BLaER1 treated with 17β-estradiol and CSF1 and Interleukin-3, amounts not matched to agents 10 nM and 100 nM (cell line): ENCODE results near the gene ZFP36L1.
A peak's percentile ranks its signal among the peaks of the same experiment; 100 is the strongest.

Experiments
- H3K27ac ChIP-seq, 11 experiments: shearing (Covaris generic); formaldehyde crosslinking; 2 replicates each; pipeline ENCODE4 v1.8.1; 2022
- H3K27me3 ChIP-seq, 11 experiments: shearing (Covaris generic); formaldehyde crosslinking; 2 replicates each; pipeline ENCODE4 v1.8.1; 2022
- H3K36me3 ChIP-seq, 11 experiments: shearing (Covaris generic); formaldehyde crosslinking; 2 replicates each; pipeline ENCODE4 v1.8.1; 2022
- H3K4me1 ChIP-seq, 10 experiments: shearing (Covaris generic); formaldehyde crosslinking; 2 replicates each; pipeline ENCODE4 v1.8.1; 2022
- H3K4me2 ChIP-seq, 11 experiments: shearing (Covaris generic); formaldehyde crosslinking; 2 replicates each; pipeline ENCODE4 v1.8.1; 2022
- H3K4me3 ChIP-seq, 10 experiments: shearing (Covaris generic); formaldehyde crosslinking; 2 replicates each; pipeline ENCODE4 v1.8.1; 2022
- H3K9ac ChIP-seq, 11 experiments: shearing (Covaris generic); formaldehyde crosslinking; 2 replicates each; pipeline ENCODE4 v1.8.1; 2022
- H3K9me3 ChIP-seq, 11 experiments: shearing (Covaris generic); formaldehyde crosslinking; replicated peaks in 1 of 11; 2 replicates each; pipeline ENCODE4 v1.8.1; 2022
- H4K20me1 ChIP-seq, 11 experiments: shearing (Covaris generic); formaldehyde crosslinking; 2 replicates each; pipeline ENCODE4 v1.8.1; 2022
- Cebpa-rat ChIP-seq, 11 experiments: shearing (Covaris generic); IDR thresholded peaks; 2 replicates each; pipeline ENCODE4 v1.8.1; 2022

The ZFP36L1 gene

DNA sequence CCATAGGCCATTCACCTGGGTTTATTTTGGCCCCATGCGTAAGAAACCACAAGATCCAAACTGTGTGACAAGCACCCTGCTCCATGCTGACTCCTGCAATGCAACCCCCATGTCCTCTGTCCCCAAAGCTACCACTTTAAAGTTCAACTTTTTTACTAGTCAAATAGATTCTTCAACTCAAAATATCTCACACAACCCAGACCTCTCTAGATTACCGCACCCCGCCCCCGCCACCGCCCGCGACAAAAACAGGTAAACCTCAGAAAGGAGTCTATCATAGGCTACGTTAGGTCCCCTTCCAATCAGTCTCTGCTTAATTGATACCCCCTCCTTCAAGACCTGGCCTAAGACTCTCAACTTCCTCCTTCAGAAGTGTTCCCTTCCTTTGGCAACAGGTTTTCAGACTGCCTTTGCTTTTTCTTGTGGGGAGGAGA lies 2.2 kb downstream of the ZFP36L1 start:
- Histone ChIP-seq H3K9me3 (peaks cover 7 to 26% (median 14%) of the 10 kb centered on the region in 11 experiments; a peak in 13 of 22 replicates), H3K36me3 (peaks cover 52 to 63% (median 57%) of the 10 kb centered on the region in 11 experiments), H3K4me1 (peaks cover 18 to 38% (median 33%) of the 10 kb centered on the region in 10 experiments), H3K27me3 (no peaks in the 10 kb centered on the region), H3K4me3 (peak overlapping the region; percentile 84 to 100 (median 96)), H3K4me2 (peak overlapping the region; percentile 80 to 93 (median 90)), H3K27ac (peak overlapping the region; percentile 96 to 100 (median 99)), H4K20me1 (peaks cover 38 to 70% (median 61%) of the 10 kb centered on the region in 11 experiments), H3K9ac (peak overlapping the region; percentile 96 to 100 (median 99))
- TF ChIP-seq Cebpa-rat (IDR thresholded peaks at IDR 0.05) = no peak

DNA sequence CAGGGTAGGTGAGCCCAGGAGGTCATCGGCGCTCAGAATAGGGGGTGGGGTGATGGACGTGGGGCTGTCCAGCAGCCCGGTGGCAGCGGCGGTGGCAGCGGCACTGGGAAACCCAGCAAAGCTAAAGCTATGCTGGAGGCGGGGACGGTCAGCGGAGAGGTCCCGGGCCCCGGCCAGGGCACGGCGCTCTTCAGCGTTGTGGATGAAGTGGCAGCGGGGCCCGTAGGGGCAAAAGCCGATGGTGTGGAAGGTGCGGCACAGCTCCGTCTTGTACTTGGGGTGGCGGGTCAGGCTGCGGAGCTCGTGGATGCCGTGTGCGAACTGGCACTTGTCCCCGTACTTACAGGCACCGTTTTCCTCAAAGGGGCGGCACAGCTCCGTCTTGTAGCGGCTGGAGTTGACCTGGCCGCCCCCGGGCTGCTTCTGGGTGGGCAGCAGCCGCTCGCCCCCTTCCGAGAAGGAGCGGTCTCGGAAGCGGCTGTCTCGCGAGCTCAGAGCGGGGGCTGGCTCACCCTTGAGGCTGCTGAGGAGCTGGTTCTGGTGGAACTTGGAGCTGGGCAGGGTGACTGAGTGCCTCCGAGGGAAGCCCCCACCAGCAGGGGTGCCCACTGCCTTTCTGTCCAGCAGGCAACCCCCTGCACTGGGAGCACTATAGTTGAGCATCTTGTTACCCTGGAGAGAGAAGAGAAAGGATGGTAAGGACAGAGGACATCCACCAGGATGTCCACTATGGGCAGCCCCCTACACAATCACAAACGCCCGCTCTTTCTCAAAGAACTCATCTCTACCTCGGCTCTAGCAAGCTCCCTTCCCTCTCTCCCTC lies 2.8 kb downstream of the ZFP36L1 start:
- Histone ChIP-seq H3K4me3 (peak overlapping the region; percentile 84 to 100 (median 96)), H3K27ac (peak overlapping the region; percentile 96 to 100 (median 99)), H3K27me3 (no peaks in the 10 kb centered on the region), H3K9me3 (peaks cover 7 to 26% (median 14%) of the 10 kb centered on the region in 11 experiments; a peak in 13 of 22 replicates), H3K4me2 (peak overlapping the region; percentile 80 to 93 (median 90)), H3K4me1 (peaks cover 25 to 45% (median 39%) of the 10 kb centered on the region in 10 experiments), H4K20me1 (peaks cover 38 to 73% (median 61%) of the 10 kb centered on the region in 11 experiments), H3K9ac (peak overlapping the region; percentile 96 to 100 (median 99)), H3K36me3 (peaks cover 52 to 63% (median 57%) of the 10 kb centered on the region in 11 experiments)
- no peak for TF ChIP-seq Cebpa-rat (IDR thresholded peaks at IDR 0.05)

DNA sequence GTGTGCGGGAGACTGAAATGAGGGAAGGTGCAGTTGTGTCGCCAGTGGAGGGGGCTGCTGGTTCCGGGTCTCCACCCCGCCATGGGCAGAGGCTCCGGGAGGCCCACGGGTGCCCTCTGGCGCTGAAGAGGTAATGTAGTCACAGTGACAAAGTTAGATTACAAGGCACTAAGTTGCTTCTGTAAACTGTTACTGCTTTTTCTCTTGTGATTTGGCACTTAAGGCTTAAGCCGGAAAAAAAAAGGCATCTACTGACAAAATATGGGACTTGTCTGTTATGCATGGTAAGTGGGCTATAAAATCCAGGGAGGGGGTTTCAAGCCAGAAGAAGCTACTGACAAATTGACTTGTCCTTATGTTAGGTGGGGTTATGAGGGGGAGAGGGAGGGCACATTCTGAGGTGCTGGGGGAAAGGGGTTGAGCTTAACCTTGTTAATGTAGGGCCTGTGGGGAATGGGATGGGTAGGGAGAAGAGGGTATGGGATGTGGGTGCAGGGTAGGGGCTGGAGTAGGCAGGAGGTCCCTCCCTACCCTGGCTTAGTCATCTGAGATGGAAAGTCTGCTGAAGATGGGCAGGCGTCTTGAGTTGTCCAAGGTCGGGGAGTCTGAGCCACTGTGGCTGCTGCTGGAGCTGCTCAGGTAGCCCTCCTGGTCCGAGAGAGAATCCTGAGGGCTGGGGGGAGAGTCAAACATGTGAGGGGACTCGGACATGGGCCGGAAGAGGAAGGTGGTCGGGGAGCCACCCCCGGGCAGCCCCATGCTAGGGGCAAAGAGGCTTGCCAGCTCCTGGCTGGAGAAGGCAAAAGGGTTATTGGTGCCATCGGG lies 3.7 kb downstream of the ZFP36L1 start:
- peaks cover 38 to 73% (median 61%) of the 10 kb centered on the region in 11 experiments for H4K20me1 ChIP-seq
- no peak for TF ChIP-seq Cebpa-rat (IDR thresholded peaks at IDR 0.05)
- H3K9ac ChIP-seq = peak overlapping the region; percentile 96 to 100 (median 99)
- peaks cover 52 to 63% (median 57%) of the 10 kb centered on the region in 11 experiments for H3K36me3 ChIP-seq
- H3K4me3 ChIP-seq = peak overlapping the region; percentile 84 to 100 (median 96)
- H3K4me2 ChIP-seq = peak overlapping the region; percentile 80 to 93 (median 90)
- no peaks in the 10 kb centered on the region for H3K27me3 ChIP-seq
- H3K9me3 ChIP-seq = peaks cover 7 to 26% (median 14%) of the 10 kb centered on the region in 11 experiments; a peak in 13 of 22 replicates
- H3K27ac ChIP-seq = peak overlapping the region; percentile 96 to 100 (median 99)
- peaks cover 33 to 46% (median 43%) of the 10 kb centered on the region in 10 experiments for H3K4me1 ChIP-seq

DNA sequence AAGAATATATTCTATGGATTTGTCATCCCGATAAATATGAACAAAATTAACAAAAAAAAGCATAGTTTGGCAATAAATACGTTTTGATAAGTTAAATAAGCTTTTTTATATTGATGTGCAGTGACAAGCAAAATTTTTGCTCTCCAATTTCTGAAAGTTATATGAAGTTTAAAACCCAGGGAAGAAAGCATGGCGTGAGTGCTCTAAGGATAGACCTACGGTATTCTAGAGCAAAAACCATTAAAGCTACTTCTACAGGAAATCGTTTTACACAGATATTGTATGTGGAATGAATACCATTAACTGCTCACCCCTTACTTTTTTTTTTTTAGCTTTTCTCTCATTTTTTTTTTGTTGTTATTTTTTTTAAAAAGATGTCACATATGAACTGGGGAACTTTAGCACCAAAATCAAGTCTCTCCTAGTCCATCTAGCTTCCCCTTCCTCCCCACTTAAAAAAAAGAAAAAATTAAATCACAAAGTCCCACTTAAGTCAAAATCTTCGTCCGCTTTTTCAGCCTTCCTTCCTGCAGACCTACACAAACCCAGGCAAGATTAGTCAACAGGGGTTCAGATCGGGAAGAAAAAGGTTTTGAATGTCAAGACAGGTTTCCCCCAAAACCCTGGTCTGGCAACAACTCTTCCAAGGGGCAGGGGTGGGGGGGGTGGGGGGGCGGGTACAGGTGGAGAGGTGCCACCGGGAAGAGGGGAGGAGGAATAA lies 4.4 kb downstream of the ZFP36L1 start:
- Histone ChIP-seq H3K36me3 (peaks cover 52 to 63% (median 57%) of the 10 kb centered on the region in 11 experiments), H3K4me1 (peaks cover 34 to 46% (median 43%) of the 10 kb centered on the region in 10 experiments), H3K9me3 (peaks cover 7 to 26% (median 14%) of the 10 kb centered on the region in 11 experiments; a peak in 13 of 22 replicates), H4K20me1 (peaks cover 38 to 73% (median 61%) of the 10 kb centered on the region in 11 experiments), H3K9ac (peak overlapping the region; percentile 96 to 100 (median 99)), H3K27me3 (no peaks in the 10 kb centered on the region), H3K27ac (peak overlapping the region; percentile 96 to 100 (median 99)), H3K4me3 (peak overlapping the region; percentile 84 to 100 (median 96)), H3K4me2 (peak overlapping the region; percentile 80 to 93 (median 90))
- TF ChIP-seq Cebpa-rat (IDR thresholded peaks at IDR 0.05) = no peak

DNA sequence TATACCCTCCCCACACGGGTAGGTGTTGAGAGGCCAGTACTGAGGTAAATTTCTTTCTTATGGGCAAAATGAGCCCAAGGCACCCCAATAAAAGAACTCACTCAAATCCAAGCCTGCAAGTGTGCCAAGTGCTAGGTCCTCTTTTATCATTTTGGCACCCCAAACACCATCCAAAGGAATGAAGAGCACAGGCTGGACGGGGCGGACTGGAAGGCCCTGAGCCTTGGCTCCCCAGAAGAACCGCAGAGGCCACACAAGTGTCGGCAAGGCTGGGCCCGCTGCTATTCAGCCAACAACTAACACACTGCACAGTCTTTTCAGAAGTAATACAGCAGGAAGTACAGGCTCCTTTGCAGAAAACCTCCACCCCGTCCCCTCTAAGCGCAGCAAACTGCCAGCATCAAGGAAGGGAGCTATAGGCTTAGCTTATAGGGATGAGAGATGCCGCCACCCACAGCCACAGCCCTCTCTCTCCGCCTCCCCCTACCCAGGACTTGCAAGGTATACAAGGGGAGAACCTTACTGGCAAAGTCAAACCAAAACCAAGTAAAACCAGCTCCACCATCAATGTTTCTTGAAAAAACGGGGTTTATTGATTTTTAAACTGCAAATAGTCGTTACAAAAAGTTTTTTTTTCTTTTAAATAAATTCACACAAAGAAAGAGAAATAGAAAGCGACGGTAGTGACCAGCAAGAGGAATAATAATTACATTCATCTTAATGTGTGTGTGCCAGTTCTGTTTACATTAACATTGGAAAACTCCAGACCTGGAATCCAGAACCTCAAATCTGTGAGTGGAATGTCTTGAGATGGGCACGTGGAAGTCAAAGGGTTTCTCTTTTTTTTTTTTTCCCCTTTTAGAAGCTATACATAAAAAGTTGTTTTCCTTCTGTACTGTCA lies 5.5 kb downstream of the ZFP36L1 start:
- H4K20me1 ChIP-seq = peaks cover 34 to 68% (median 56%) of the 10 kb centered on the region in 11 experiments
- H3K9me3 ChIP-seq = peaks cover 7 to 26% (median 14%) of the 10 kb centered on the region in 11 experiments; a peak in 13 of 22 replicates
- peaks cover 51 to 59% (median 55%) of the 10 kb centered on the region in 11 experiments for H3K36me3 ChIP-seq
- peak overlapping the region; percentile 7 to 100 (median 96); a peak in 18 of 20 replicates for H3K4me3 ChIP-seq
- peak overlapping the region; percentile 66 to 92 (median 84) for H3K4me2 ChIP-seq
- no peaks in the 10 kb centered on the region for H3K27me3 ChIP-seq
- peaks cover 45 to 55% (median 50%) of the 10 kb centered on the region in 10 experiments for H3K4me1 ChIP-seq
- peak overlapping the region; percentile 96 to 100 (median 99); a peak in 21 of 22 replicates for H3K27ac ChIP-seq
- no peak for TF ChIP-seq Cebpa-rat (IDR thresholded peaks at IDR 0.05)
- H3K9ac ChIP-seq = peak overlapping the region; percentile 59 to 100 (median 98)

DNA sequence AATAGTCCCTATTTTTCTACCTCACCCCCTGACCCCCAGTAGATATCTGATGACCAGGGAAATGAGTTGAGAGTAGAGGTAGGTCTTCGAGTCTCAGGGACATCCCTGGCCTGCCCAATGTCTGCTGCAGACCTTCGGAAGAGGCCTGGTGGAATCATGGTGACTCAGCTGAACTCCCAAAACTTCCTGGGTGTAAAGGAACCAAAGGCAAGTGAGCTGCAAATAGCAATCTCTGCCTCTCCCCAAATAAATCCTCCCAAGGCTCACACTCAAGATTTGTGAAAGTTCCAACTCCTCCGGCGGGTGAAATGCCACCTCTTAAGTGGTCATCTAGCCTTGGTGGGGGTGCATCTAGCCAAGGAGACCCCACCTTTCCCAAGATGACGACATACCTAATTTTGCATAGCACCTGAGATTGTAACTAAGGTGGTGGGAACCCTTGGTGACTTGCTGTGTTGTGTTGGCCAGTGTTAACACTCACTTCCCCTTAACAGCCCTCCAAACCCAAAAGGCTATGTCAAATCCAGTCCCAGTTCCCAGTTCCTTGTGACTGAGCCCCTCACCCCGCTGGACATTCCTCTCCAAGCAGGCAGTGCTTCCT lies 6.3 kb downstream of the ZFP36L1 start:
- Histone ChIP-seq H4K20me1 (peaks cover 26 to 60% (median 48%) of the 10 kb centered on the region in 11 experiments), H3K36me3 (peaks cover 44 to 51% (median 47%) of the 10 kb centered on the region in 11 experiments), H3K4me1 (peaks cover 52 to 63% (median 57%) of the 10 kb centered on the region in 10 experiments), H3K4me2 (peak overlapping the region; percentile 66 to 92 (median 84)), H3K9me3 (peaks cover 7 to 24% (median 13%) of the 10 kb centered on the region in 11 experiments; a peak in 13 of 22 replicates), H3K27me3 (no peaks in the 10 kb centered on the region), H3K9ac (peak overlapping the region; percentile 13 to 100 (median 98); a peak in 19 of 22 replicates), H3K4me3 (peak overlapping the region in 5 of 10 experiments; percentile 54 to 100 (median 96); a peak in 5 of 20 replicates), H3K27ac (peak overlapping the region; percentile 96 to 100 (median 99); a peak in 21 of 22 replicates)
- 0 out of 22 replicates have a peak, but pooled peaks of 1 of the 11 experiments have one; percentile 14 for TF ChIP-seq Cebpa-rat (IDR thresholded peaks at IDR 0.05)
